Fibroblast of villous mesenchyme (primary cell): Measurements from ENCODE around the gene RHEX. TPM values are rescaled to one million over a fixed set of nuclear protein-coding genes. Genes with fewer than 3 reads are reported as not detected.

Source experiments
- DNase-seq: peaks from one replicate; pipeline ENCODE4 v3.0.0-alpha.2; 2010; ENCODE audit warnings: low read depth
- H3K4me3 ChIP-seq: 2 replicates; pipeline ENCODE4 v1.5.1; 2011; ENCODE audit warnings: low read depth, mild to moderate bottlenecking, low read length
- CTCF ChIP-seq: IDR thresholded peaks from 2 replicates; pipeline ENCODE4 v1.5.1; 2012; ENCODE audit warnings: low read depth, mild to moderate bottlenecking, low read length; ENCODE audit not compliant: insufficient read depth
- total RNA-seq: library from RNA; depleted of rRNA; stranded (reverse); fragments of >200 nt; gene quantifications from 2 replicates; pipeline ENCODE4 v1.2.3, GENCODE V29; 2012

RHEX gene
- total RNA-seq, 1 donor = not detected

DNA sequence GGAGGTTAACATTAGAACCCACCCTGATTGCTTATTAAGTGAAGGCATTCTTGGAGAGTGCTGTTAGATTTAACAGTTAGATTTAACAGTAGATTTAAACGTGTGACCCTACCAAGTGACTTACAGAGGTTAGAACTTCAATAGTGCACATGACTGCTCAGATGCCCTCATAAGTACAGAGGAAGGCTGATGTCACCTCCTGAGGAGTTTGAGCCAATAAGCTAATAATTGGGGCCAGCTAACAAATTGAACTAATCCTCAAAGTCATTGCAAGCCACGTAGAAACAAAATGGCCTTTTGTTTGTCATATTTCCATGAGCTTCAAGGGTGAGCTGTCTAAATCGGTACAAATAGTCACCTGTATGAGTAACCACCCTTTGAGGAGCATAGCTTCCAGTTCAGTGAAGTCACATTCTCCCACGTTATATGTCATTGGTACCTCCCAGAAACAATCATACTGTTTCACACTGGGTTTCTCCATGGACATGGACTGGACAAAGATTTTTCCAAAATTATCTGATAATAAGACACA is 52.6 kb downstream of the RHEX start:
- H3K4me3 ChIP-seq = no peak overlapping the region
- no peak for TF ChIP-seq CTCF
- no peak for DNase-seq

DNA sequence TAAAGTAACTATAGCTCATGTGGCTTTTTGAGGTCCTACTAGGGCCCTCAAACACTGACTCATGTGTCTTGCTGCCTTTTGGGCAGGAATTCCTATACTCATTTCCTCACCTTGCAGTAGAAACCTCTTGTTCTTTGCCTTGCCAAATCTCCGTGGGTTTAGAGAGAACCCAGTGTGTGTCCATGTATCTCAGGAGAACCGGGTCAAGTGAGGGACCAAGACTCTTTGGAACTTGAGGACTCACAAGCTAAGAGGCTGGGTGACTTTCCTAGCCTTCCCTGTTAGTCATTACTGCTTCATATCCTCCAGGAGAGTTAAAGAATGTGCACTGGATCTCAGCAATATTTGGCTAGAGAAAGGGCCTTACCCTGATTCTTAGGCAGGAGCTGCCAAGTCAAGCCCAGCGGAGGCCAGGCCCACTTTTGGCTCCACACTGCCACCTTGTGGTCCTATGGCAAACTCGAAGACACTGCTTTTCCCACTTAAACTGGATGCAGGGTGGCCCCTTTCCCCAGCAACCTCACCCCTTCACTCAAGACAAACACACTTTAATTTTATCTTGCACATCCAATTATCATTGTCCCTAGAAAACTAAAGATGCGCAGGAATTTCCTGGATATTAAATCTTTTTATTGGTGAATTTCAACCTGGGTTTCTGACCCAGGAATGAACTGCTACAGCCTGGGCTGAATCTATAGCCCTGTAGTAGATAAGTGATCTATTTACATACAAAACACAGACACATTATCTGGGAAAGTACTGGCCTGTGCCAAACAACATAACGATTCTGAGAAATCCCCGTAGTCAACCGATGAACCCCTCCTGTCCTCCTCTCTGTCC is 53.6 kb downstream of the RHEX start:
- DNase-seq = peak; percentile 72
- H3K4me3 ChIP-seq = no peak overlapping the region
- TF ChIP-seq CTCF = peak; percentile 91

- no peak for TF ChIP-seq CTCF
- H3K4me3 ChIP-seq = no peak overlapping the region
- DNase-seq = no peak
Observed at GRCh38 chr1:206107168-206107544, 54.2 kb downstream of the RHEX start.

GRCh38 chr1:206108635-206109034 is 55.7 kb downstream of the RHEX start:
- no peak overlapping the region for H3K4me3 ChIP-seq
- DNase-seq = no peak
- no peak for TF ChIP-seq CTCF

- no peak for DNase-seq
- no peak for TF ChIP-seq CTCF
- no peak overlapping the region for H3K4me3 ChIP-seq
Observed at GRCh38 chr1:206109718-206110117, 56.7 kb downstream of the RHEX start.

GRCh38 chr1:206110161-206110560 is 57.2 kb downstream of the RHEX start:
- H3K4me3 ChIP-seq = no peak overlapping the region
- TF ChIP-seq CTCF = no peak
- DNase-seq = no peak
